ENCODE data around the gene PLEKHG4. TPM values are rescaled to one million over a fixed set of nuclear protein-coding genes. Genes with fewer than 3 reads are reported as not detected.

The PLEKHG4 gene
- total RNA-seq, 1 donor from 2014 or later, result 15.4 TPM

DNA sequence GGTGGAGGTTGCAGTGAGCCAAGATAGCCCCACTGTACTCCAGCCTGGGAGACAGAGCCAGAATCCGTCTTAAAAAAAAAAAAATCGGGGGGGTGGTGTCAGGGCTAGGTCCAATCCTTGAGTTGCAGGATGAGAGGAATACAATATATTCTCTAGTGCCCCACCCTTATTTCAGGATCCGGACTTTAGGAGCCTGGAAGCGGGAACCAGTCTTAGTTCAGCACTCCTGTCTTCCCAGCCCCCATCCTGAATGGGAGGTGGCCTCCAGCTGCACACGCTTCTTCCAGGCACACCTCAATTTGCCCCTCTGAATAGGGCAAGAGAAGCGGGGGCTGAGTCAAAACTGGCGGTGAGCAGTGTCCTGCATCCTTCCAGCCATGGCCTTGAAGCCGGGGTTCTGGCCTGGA, 33.7 kb upstream of the PLEKHG4 start:
- DNase-seq (ENCODE audit: extremely low read depth, low read depth, low spot score), result no peak

DNA sequence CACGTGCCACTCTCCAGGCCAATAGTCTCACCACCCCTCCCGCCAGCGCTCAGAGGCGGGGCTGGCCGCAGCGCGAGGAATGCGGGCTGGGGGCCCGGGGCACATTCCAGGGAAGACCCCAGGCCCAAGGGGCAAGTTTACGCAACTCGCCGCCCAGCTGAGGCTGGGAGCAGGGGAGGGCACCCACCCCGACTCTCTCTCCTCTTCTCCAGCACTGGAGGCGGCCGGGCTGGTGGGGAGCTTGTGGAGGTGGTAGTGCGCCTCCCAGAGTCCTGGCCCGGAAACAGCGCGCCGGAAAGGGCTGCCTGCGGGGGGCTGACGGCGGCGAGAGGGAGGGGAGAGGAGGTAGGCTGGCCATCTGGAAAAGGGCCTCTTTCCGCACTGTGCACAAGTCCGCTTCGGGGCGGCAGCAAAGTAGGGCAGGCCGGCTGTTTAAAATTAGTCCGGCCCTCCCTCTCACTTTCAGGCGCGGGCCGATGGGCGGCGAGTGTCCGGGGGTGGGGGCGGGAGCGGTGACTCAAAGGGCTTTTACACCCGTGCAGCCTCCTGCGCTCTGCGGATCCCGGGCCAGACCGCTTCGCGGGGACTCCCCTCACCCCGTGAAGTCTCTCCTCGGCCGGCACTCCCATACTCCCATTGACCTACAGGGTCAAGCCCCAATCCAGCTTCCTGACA, 33.1 kb upstream of the PLEKHG4 start:
- no peak for DNase-seq (ENCODE audit: extremely low read depth, low read depth, low spot score)

DNA sequence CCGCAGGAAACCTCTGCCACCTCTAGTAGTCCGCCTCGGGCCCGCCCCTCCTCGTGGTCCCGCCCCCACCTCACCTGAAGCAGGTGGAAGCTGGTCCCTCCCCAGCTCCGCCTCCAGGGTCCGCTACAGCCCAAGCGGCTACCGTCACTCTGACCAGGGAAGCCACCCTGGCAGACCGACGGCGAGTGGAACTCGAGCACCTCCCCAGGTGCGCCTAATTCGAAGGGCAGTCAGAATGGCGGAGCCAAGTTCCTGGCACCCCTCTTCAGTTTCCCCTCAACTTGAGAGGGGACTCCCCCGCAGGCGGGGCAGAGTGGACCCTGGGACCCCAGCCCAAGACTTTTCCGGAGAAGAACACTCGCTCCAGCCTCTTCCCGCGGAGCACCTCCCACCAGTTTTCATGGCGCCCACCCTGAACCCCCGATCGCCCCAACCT, 32.6 kb upstream of the PLEKHG4 start:
- DNase-seq (ENCODE audit: extremely low read depth, low read depth, low spot score), result no peak

DNA sequence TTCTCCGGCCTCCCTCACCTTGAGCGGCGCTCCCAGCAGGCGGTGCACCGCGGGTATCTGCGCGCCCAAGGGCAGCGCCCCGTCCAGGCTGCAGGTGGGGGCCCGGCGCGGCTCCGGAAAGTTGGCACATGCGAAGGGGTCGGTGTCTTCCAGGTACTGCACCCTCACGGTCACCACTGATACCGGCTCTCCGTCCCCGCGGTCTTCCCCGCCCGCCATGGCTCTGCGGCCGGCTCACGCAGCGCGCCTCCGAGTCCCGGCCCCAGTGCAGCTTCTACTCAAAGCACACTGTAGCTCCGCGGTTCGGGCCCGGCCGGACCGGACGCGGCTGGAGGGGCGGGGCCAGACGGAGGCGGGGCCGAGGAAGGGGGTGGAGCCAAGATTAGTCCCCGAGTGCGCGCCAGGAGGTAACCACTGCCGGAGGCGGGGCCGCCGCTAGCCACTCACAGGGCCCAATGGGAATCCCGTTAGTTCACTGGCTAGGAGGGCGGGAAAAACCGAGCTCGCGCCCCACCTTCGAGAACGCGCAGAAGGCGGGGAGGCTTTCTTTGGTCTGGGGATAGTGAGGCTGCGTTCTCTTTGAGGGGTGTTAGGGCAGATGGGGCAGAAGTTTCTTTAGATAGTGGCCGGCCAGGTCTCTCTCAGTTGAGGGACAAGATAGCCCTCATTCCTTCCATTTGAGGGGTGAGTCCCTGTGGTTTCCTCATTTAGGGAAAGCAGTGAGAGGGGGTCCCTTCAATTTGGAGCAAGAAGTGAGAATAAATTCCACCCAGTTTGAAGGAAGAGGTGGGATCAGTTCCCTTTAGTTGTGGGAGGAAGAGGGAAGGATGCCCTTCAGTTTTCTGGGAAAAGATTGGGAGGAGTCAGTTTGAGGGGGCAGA, 31.9 kb upstream of the PLEKHG4 start, which contains the start of gene FHOD1:
TSS of gene FHOD1 (minus strand) at position 290 of the 881 bp plus-strand sequence. CDS start at position 219, 71 bp downstream.
- DNase-seq (ENCODE audit: extremely low read depth, low read depth, low spot score), result no peak

DNA sequence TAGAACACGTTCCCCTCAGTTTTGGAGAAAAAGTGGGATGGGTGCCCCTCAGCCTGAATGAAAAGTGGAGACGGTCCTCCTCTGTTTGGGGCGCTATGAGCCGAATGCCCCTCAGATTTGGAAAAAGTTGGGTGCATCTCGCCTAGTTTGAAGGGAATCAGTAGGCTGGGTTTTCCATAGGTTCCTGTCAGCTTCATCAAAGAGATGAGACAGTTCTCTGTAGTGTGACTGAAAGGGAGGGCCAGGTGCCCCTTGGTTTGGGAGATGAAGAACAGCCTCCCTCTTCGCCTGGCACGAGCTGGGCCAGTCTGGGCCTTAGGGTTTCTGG, 31.3 kb upstream of the PLEKHG4 start:
- DNase-seq (ENCODE audit: extremely low read depth, low read depth, low spot score), result no peak

DNA sequence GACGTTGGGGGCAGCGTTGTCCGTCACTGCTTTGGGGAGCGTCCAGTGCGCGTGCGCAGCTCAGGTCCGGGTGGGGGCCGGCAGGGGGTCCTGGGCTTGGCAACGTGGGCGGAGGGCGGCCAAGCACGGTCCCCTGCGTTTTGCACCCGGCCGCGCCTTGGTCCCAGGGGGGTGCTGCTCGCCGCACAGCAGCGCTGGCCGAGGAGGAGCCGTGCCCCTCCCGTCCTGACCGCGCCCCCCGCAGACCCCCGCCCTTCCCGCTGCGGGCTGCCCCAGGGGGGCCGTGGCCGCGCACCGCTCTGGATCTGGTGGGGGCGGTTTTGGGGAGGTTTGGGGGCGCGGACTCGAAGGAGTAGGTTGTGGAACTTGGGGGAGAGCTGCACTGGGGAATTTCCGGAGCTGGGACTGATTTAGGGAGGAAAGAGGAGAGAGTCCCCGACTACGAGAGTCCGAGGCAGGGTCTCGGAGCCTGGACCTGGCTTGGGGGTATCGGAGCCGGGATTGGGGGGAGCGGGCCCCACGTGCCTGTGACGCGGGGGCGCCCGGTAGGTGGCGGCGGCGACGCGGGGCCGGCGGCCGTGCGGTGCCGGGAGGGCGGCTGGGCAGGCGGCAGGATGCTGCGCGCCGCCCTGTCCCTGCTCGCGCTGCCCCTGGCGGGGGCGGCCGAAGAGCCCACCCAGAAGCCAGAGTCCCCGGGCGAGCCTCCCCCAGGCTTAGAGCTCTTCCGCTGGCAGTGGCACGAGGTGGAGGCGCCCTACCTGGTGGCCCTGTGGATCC, 30.7 kb upstream of the PLEKHG4 start, which contains the start of gene SLC9A5:
TSS of gene SLC9A5 (plus strand) at position 579 of the 777 bp plus-strand sequence. CDS start at position 615, 36 bp downstream.
- DNase-seq (ENCODE audit: extremely low read depth, low read depth, low spot score), result no peak

DNA sequence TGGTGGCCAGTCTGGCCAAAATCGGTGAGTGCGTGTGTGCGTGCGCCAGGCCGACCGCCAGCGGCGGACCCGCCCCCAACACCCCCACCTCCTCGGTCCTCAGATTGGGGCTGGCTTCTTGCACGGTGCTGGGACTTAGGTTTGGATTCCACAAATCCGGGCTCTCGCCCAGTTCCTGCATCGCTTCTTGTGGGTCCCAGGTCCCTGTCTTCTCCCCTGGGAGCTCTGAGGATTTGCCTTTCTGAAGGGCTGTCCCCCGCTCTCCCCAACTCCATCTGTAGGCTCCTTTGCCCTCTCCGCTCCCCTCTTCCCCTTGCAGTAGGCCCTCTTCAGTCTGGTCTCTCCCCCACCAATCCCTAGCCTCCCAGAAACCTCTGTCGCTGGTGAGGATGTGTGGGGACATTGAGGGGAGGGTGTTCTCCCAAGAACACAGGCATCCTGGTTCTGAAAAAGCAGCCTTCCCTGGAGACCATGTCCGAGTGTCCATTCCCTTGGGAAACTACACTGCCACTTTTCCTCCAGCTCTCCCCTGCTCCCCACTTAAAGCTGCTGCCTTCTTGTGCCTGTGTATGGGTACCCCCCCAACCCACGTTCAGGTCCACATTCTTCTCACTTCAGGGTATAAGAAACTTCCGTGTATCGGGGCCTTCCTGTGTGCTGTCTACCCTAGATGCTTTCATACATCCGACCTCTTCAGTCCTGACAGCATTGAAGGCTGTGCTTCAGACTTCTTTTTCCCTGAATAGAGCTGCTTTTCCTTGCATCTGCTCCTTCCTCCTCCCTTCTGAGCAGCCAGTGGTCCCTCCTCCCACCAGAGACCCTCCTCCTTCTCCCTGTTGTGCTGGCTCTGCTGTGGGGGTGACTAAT, 29.9 kb upstream of the PLEKHG4 start:
- DNase-seq (ENCODE audit: extremely low read depth, low read depth, low spot score), result no peak

DNA sequence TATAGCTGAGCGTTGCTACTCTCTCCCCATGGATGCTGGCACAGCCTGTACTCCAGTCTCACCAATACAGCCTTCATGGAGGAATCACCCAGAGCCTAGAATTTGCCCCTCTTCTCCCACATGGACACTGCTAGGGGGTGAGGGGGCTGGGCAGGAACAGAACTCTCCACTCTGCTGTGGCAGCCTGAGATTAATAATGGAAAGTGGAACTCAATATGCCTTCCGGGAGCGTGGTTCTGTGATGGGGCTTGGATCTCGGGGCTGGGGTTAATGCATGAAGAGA, 29.3 kb upstream of the PLEKHG4 start:
- DNase-seq (ENCODE audit: extremely low read depth, low read depth, low spot score), result no peak

DNA sequence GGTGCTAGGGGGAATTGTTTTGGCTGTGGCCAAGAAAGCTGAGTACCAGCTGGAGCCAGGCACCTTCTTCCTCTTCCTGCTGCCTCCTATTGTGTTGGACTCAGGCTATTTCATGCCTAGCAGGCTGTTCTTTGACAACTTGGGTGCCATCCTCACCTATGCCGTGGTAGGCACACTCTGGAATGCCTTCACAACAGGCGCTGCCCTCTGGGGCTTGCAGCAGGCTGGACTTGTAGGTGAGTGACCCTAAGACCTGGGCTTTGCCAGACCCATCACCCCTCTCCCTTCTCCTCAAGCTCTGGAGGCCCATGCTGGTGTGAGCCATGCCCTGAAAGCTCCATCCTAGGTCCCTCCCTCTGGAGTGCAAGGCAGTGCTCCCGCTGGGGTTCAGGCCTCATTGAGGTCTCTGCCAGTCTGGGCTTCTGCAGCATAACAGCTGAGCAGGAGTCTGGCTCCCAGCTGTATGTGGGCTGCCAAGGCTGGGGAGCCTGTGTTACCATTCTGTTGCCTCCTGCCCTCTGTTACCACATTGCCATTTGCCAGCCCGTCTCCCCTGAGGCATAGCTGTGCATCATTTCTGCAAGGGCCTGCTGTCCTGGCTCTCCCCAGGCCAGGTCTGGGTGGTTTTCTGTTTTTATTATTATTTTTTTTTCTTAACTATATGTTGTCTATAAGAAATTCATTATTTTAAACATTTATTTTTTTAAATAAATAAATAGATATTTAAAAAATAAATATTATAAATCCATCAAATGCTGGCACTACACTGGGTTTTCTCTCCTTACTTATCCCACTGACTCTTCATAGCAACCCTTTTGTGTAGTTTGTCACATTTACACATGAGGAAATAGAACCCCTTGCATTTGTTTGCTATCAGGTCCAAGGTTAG, 26.5 kb upstream of the PLEKHG4 start:
- DNase-seq (ENCODE audit: extremely low read depth, low read depth, low spot score), result no peak

DNA sequence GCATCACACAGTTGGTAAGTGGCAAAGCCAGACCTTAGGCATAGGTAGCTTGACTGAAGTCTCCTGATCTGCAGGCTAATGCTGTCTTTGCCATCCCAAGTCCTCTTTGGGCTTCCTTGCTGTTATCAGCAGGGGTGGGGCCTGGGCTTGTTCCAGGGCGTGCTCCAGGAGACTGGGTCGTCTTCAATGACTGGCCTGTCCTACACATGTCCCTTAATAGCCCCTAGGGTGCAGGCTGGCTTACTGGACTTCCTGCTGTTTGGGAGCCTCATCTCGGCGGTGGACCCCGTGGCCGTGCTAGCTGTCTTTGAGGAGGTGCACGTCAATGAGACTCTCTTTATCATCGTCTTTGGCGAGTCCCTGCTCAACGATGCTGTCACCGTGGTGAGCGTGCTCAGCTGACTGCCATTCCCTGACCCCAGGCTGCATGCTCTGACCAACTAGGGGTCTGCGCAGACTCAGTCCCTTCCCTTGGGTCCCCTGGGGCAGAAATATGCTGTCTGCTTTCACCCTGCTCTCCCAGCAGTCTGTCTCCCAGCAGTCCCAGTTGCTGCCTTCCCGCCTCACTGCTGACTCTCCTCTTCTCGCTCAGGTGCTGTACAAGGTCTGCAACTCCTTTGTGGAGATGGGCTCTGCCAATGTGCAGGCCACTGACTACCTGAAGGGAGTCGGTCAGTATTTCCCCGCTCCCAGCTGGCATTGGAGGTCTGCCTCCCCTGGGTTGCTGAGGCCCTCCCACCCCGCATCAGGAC, 24.4 kb upstream of the PLEKHG4 start:
- no peak for DNase-seq (ENCODE audit: extremely low read depth, low read depth, low spot score)

DNA sequence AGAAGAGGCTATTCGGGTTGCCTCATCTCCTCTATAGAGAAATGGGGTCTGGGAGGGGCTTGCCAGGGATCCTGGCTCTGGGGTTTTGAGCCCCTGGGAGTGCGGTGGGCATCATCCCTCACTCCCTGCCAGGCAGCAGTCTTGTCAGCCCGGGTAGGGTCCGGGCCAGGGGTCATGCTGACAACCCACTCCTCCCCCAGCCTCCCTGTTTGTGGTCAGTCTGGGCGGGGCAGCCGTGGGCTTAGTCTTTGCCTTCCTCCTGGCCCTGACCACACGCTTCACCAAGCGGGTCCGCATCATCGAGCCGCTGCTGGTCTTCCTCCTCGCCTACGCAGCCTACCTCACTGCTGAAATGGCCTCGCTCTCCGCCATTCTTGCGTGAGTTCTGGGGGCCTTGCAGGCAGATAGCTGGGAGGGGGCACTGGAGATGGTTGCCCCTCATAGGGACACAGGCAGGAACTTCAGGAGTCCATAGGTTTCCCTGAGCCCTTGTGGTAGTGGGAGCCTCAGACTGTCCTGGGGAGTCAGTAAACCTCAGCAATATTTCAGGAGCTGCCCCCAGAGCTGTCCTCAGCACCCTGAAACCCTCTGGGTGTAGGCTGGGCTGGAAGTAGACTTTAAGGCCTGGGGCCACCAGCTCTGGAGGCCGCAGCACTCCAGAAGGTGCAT, 23.6 kb upstream of the PLEKHG4 start:
- no peak for DNase-seq (ENCODE audit: extremely low read depth, low read depth, low spot score)

DNA sequence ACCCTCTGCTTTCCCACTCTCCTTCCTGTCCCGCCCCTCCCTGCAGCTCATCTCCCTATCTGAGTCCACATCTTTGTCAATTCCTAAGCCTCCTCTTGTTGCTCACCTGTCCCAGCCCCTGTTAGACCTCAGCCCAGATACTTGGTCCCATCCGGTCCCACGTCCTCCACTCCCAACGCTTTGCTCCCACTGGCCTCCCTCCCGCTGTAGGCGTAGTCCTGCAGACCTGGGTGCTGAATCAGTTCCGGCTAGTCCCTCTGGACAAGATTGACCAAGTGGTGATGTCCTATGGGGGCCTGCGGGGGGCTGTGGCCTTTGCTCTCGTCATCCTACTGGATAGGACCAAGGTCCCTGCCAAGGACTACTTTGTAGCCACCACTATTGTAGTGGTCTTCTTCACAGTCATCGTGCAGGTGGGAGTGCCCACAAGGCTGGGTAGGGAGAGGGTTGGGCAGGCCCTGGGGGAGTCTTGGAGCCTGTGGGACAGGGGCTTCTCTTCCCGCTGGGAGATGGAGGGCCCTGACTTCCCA, 22.6 kb upstream of the PLEKHG4 start:
- DNase-seq (ENCODE audit: extremely low read depth, low read depth, low spot score), result no peak

DNA sequence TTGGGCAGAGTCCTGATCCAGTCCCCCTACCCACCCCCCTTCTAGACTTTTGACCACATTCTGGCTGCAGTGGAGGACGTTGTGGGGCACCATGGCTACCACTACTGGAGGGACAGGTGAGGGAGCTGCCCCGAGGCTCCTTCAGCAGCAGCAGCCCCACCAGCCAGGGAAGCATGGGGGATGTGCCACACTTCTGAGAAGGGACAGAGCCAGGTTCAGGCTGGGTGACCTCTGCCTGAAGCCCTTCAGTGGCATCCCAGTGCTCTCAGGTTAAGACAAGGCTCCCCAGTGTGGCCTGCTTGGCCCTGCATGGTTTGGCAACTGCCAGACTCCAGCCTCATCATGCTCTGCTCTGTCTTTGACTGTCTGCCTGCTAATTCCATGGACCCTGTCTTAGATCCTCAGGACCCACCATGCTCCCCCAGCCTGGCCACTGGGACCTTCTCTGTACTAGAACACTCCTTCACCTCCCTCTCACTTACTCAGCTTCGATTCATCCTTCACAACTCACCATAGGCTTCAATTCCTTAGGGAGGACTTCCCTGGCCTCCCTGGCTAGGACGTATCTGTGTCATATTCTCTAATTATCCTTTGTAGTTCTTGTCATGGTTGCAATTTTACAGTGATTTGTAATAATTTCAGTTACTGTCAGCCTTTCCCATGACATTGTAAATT, 21.7 kb upstream of the PLEKHG4 start:
- DNase-seq (ENCODE audit: extremely low read depth, low read depth, low spot score), result no peak

DNA sequence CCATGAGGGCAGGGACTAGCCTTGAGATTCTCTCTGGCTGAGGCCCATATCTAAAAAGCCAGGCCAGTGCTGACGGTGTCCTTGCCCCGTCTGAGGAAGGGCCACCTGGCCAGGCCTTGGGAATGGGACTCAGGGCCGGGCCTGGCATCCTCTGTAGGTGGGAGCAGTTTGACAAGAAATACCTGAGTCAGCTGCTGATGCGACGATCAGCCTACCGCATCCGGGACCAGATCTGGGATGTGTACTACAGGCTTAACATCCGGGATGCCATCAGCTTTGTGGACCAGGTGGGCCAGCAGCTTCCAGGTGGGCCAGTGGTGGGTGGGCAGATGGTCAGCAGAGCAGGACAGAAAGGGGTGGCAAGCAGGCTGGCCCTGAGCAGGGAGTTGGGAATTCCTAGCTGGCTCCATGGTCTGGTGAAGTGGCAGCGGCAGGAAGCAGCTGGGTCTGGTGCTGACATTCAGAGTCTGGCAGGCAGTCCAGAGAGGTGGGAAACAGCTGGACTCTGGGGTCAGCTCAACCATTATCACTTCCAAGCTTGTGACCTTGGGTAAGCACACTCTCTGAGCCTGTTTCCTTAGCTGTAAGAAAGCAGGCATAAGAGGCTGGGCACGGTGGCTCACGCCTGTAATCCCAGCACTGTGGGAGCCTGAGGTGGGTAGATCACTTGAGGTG, 21.0 kb upstream of the PLEKHG4 start:
- DNase-seq (ENCODE audit: extremely low read depth, low read depth, low spot score), result no peak

DNA sequence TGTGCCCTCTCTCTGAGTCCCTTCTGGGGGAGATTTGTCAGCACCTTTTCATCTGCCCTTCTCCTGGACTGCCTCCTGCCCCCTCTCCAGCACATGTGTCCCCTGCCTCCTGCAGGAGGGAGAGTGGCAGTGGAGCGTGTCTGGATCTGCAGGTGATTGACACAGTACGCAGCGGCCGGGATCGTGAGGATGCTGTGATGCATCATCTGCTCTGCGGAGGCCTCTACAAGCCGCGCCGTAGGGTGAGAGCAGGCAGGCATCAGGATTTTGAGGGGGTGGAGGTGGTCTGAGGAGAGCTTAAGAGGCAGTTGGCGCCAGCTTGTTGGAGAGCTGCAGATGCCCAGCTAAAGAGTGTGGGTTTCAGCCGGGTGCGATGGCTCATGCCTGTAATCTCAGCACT, 19.6 kb upstream of the PLEKHG4 start:
- no peak for DNase-seq (ENCODE audit: extremely low read depth, low read depth, low spot score)

DNA sequence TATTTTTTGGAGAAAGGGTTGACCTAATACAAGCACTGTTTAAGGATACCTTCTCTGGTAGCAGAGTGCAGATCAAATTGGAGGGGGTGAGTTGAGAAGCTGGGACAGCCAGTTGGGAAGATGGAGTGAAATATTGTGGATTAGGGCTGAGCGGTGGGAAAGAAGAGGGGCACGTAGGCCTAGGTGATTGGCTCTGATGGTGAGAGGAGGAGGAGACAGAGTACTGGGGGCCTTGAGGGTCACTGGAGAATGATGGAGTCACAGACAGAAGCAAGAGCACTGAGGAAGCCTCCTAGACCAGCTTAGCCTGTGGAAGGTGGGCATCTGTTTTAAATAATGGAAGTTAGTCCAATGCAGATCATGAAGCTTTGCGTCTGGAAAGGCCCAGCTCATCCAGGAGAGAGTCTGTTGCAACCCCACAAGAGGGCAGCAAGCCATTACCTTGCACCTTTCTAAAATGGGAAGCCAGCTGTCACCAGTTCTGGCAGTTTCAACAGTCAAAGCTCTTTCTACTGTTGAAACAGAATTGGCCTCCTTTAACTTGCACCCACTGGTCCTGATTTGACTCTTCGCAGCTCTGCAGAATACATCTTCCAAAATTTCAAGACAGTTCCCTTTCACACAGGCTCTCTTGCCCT, 18.8 kb upstream of the PLEKHG4 start:
- no peak for DNase-seq (ENCODE audit: extremely low read depth, low read depth, low spot score)
